ENCODE data around the gene GGTA1. TPM values are rescaled to one million over a fixed set of nuclear protein-coding genes. Genes with fewer than 3 reads are reported as not detected.

The GGTA1 gene
- total and polyA plus RNA-seq, 2 experiments from 2014 or later: 0.16 TPM; not detected in 1

DNA sequence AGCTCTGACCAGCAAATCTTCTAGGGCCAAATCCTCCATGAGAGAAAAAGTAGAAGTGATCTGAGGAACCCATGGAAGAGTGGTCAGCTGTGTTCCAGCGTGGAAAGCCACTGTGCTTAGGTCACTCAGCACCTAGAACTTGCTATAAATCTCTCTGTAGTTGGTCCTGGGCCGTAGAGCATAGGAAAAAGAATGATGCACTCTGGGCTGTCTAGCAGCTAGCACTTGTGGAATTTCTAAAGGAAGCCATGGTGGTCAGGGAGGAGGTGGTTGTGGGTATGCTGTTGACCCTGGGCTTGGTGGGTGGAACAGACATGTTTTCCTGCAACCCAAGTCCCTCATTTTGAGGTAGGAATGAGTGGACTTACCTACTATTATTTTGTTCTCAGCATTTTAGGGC, 48.1 kb downstream of the GGTA1 start:
- Mint-ChIP-seq H3K36me3 (ENCODE audit: low read depth) (no peaks in the 10 kb centered on the region), H3K27ac (no peak overlapping the region)
- no peaks in the 10 kb centered on the region for H3K27me3 ChIP-seq (ENCODE audit: insufficient read depth)

More for the DNA sequence above, 48.1 kb downstream of the GGTA1 start:
- Histone ChIP-seq H3K27ac (ENCODE audit: low read depth) (no peak overlapping the region), H3F3A (replicated peaks; ENCODE audit: low read depth) (no peaks in the 10 kb centered on the region), H3K36me3 (ENCODE audit: insufficient read depth) (no peaks in the 10 kb centered on the region), H3K4me1 (ENCODE audit: insufficient read depth) (peaks cover 6% of the 10 kb centered on the region), H3K4me2 (no peak overlapping the region), H2AFZ (no peak overlapping the region), H3K79me2 (replicated peaks; ENCODE audit: insufficient read depth) (no peaks in the 10 kb centered on the region), H3K9me2 (ENCODE audit: insufficient read depth) (no peaks in the 10 kb centered on the region), H3K4me3 (no peak overlapping the region), H4K20me1 (replicated peaks; ENCODE audit: insufficient read depth) (no peaks in the 10 kb centered on the region)
- Mint-ChIP-seq H3K27me3 (ENCODE audit: insufficient read depth, low read depth, poor library complexity) (peaks cover 7% of the 10 kb centered on the region), H3K9me3 (no peaks in the 10 kb centered on the region), H3K4me1 (peaks cover 11% of the 10 kb centered on the region), H3K4me3 (no peak overlapping the region)
- DNase-seq (ENCODE audit: low spot score): no peak
- TF ChIP-seq, protein P1, sequence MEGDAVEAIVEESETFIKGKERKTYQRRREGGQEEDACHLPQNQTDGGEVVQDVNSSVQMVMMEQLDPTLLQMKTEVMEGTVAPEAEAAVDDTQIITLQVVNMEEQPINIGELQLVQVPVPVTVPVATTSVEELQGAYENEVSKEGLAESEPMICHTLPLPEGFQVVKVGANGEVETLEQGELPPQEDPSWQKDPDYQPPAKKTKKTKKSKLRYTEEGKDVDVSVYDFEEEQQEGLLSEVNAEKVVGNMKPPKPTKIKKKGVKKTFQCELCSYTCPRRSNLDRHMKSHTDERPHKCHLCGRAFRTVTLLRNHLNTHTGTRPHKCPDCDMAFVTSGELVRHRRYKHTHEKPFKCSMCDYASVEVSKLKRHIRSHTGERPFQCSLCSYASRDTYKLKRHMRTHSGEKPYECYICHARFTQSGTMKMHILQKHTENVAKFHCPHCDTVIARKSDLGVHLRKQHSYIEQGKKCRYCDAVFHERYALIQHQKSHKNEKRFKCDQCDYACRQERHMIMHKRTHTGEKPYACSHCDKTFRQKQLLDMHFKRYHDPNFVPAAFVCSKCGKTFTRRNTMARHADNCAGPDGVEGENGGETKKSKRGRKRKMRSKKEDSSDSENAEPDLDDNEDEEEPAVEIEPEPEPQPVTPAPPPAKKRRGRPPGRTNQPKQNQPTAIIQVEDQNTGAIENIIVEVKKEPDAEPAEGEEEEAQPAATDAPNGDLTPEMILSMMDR (conservative IDR thresholded peaks at IDR 0.05; ENCODE audit: low read depth in 2 of 2): no peak
- TF ChIP-seq CREB1 (CRISPR knock-in tag; IDR thresholded peaks at IDR 0.05; ENCODE audit: low read depth) (no peak), ZNF331 (CRISPR knock-in tag; IDR thresholded peaks at IDR 0.05; ENCODE audit: low read depth) (no peak), STAT1 (IDR thresholded peaks at IDR 0.05; ENCODE audit: unreplicated experiment) (no peak), NANOG (IDR thresholded peaks at IDR 0.05; ENCODE audit: borderline replicate concordance) (no peak), POLR2AphosphoS5 (IDR thresholded peaks at IDR 0.05; ENCODE audit: low read depth) (no peak), EZH2 (IDR thresholded peaks at IDR 0.05; ENCODE audit: low read depth, unreplicated experiment) (no peak), ZNF114 (CRISPR knock-in tag; IDR thresholded peaks at IDR 0.05) (no peak), JUNB (IDR thresholded peaks at IDR 0.05; ENCODE audit: unreplicated experiment) (no peak), EZH2phosphoT487 (IDR thresholded peaks at IDR 0.05; ENCODE audit: unreplicated experiment) (no peak)
- TF ChIP-seq, protein P2, sequence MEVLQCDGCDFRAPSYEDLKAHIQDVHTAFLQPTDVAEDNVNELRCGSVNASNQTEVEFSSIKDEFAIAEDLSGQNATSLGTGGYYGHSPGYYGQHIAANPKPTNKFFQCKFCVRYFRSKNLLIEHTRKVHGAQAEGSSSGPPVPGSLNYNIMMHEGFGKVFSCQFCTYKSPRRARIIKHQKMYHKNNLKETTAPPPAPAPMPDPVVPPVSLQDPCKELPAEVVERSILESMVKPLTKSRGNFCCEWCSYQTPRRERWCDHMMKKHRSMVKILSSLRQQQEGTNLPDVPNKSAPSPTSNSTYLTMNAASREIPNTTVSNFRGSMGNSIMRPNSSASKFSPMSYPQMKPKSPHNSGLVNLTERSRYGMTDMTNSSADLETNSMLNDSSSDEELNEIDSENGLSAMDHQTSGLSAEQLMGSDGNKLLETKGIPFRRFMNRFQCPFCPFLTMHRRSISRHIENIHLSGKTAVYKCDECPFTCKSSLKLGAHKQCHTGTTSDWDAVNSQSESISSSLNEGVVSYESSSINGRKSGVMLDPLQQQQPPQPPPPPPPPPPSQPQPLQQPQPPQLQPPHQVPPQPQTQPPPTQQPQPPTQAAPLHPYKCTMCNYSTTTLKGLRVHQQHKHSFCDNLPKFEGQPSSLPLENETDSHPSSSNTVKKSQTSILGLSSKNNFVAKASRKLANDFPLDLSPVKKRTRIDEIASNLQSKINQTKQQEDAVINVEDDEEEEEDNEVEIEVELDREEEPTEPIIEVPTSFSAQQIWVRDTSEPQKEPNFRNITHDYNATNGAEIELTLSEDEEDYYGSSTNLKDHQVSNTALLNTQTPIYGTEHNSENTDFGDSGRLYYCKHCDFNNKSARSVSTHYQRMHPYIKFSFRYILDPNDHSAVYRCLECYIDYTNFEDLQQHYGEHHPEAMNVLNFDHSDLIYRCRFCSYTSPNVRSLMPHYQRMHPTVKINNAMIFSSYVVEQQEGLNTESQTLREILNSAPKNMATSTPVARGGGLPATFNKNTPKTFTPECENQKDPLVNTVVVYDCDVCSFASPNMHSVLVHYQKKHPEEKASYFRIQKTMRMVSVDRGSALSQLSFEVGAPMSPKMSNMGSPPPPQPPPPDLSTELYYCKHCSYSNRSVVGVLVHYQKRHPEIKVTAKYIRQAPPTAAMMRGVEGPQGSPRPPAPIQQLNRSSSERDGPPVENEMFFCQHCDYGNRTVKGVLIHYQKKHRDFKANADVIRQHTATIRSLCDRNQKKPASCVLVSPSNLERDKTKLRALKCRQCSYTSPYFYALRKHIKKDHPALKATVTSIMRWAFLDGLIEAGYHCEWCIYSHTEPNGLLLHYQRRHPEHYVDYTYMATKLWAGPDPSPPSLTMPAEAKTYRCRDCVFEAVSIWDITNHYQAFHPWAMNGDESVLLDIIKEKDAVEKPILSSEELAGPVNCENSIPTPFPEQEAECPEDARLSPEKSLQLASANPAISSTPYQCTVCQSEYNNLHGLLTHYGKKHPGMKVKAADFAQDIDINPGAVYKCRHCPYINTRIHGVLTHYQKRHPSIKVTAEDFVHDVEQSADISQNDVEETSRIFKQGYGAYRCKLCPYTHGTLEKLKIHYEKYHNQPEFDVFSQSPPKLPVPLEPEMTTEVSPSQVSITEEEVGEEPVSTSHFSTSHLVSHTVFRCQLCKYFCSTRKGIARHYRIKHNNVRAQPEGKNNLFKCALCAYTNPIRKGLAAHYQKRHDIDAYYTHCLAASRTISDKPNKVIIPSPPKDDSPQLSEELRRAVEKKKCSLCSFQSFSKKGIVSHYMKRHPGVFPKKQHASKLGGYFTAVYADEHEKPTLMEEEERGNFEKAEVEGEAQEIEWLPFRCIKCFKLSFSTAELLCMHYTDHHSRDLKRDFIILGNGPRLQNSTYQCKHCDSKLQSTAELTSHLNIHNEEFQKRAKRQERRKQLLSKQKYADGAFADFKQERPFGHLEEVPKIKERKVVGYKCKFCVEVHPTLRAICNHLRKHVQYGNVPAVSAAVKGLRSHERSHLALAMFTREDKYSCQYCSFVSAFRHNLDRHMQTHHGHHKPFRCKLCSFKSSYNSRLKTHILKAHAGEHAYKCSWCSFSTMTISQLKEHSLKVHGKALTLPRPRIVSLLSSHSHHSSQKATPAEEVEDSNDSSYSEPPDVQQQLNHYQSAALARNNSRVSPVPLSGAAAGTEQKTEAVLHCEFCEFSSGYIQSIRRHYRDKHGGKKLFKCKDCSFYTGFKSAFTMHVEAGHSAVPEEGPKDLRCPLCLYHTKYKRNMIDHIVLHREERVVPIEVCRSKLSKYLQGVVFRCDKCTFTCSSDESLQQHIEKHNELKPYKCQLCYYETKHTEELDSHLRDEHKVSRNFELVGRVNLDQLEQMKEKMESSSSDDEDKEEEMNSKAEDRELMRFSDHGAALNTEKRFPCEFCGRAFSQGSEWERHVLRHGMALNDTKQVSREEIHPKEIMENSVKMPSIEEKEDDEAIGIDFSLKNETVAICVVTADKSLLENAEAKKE (CRISPR knock-in tag; IDR thresholded peaks at IDR 0.05): no peak
- TF ChIP-seq, protein P3, sequence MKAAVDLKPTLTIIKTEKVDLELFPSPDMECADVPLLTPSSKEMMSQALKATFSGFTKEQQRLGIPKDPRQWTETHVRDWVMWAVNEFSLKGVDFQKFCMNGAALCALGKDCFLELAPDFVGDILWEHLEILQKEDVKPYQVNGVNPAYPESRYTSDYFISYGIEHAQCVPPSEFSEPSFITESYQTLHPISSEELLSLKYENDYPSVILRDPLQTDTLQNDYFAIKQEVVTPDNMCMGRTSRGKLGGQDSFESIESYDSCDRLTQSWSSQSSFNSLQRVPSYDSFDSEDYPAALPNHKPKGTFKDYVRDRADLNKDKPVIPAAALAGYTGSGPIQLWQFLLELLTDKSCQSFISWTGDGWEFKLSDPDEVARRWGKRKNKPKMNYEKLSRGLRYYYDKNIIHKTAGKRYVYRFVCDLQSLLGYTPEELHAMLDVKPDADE (IDR thresholded peaks at IDR 0.05): no peak
- TF ChIP-seq, protein P4, sequence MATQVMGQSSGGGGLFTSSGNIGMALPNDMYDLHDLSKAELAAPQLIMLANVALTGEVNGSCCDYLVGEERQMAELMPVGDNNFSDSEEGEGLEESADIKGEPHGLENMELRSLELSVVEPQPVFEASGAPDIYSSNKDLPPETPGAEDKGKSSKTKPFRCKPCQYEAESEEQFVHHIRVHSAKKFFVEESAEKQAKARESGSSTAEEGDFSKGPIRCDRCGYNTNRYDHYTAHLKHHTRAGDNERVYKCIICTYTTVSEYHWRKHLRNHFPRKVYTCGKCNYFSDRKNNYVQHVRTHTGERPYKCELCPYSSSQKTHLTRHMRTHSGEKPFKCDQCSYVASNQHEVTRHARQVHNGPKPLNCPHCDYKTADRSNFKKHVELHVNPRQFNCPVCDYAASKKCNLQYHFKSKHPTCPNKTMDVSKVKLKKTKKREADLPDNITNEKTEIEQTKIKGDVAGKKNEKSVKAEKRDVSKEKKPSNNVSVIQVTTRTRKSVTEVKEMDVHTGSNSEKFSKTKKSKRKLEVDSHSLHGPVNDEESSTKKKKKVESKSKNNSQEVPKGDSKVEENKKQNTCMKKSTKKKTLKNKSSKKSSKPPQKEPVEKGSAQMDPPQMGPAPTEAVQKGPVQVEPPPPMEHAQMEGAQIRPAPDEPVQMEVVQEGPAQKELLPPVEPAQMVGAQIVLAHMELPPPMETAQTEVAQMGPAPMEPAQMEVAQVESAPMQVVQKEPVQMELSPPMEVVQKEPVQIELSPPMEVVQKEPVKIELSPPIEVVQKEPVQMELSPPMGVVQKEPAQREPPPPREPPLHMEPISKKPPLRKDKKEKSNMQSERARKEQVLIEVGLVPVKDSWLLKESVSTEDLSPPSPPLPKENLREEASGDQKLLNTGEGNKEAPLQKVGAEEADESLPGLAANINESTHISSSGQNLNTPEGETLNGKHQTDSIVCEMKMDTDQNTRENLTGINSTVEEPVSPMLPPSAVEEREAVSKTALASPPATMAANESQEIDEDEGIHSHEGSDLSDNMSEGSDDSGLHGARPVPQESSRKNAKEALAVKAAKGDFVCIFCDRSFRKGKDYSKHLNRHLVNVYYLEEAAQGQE (IDR thresholded peaks at IDR 0.05; ENCODE audit: unreplicated experiment): no peak
- no peak for ATAC-seq

Data from GM23338 (cell line).